Ovary (tissue), 3 donors: ENCODE data around the gene PTPRG.

ENCODE experiments used
- CTCF ChIP-seq, 3 donors: fragments of 450-650 bp in 2 of 3; fragments of 200-600 bp in 1 of 3; IDR thresholded peaks; one replicate each; pipeline versions ENCODE4 v1.5.1 to v1.8.0; 2016 to 2022; ENCODE audit warnings: antibody characterized with exemption in 3 of 3, mild to moderate bottlenecking in 1 of 3
- EP300 ChIP-seq: sonication (generic); formaldehyde crosslinking; IDR thresholded peaks from one replicate; pipeline ENCODE4 v1.6.1; 2017; ENCODE audit warnings: antibody characterized with exemption
- POLR2A ChIP-seq: fragments of 450-650 bp; IDR thresholded peaks from one replicate; pipeline ENCODE4 v1.6.1; 2017; ENCODE audit warnings: antibody characterized with exemption, mild to moderate bottlenecking, moderate library complexity
- donor health status: DM: no; HTN: no; CAD: no.

- TF ChIP-seq CTCF (IDR thresholded peaks at IDR 0.05) (no peak), POLR2A (no peak), EP300 (no peak)
These were observed 341.7 kb downstream of the PTPRG start for GRCh38 chr3:61903074-61903473.
